ENCODE data around the gene LRRFIP2.

DNA sequence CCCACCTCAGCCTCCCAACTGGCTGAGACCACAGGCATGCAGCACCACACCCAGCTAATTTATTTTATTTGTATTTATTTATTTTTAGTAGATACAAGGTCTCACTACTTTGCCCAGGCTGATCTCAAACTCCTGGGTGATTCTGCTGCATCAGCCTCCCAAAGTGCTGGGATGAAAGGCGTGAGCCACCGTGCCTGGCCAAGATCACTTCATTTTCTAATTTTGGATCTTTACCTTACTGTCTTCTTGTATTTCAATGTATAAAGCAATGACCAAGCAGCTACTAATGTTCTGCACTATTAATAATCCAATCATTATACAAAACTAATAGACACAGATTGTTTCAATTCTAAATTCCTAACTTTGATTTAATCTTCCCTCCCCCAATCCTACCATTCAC is 56.2 kb downstream of the LRRFIP2 start:
- TF ChIP-seq, protein P1, sequence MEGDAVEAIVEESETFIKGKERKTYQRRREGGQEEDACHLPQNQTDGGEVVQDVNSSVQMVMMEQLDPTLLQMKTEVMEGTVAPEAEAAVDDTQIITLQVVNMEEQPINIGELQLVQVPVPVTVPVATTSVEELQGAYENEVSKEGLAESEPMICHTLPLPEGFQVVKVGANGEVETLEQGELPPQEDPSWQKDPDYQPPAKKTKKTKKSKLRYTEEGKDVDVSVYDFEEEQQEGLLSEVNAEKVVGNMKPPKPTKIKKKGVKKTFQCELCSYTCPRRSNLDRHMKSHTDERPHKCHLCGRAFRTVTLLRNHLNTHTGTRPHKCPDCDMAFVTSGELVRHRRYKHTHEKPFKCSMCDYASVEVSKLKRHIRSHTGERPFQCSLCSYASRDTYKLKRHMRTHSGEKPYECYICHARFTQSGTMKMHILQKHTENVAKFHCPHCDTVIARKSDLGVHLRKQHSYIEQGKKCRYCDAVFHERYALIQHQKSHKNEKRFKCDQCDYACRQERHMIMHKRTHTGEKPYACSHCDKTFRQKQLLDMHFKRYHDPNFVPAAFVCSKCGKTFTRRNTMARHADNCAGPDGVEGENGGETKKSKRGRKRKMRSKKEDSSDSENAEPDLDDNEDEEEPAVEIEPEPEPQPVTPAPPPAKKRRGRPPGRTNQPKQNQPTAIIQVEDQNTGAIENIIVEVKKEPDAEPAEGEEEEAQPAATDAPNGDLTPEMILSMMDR (IDR thresholded peaks at IDR 0.05; ENCODE audit: poor library complexity) = no peak
- TF ChIP-seq EZH2phosphoT487 (IDR thresholded peaks at IDR 0.05; ENCODE audit: low read depth, severe bottlenecking, unreplicated experiment) (no peak), EZH2 (IDR thresholded peaks at IDR 0.05; ENCODE audit: borderline replicate concordance) (no peak)
